NCI-H226 (cell line): ENCODE measurements around the gene AQP6.

Source experiments
- DNase-seq: peaks from one replicate; pipeline ENCODE4 v3.0.0-alpha.2; 2015

The AQP6 gene, protein sequence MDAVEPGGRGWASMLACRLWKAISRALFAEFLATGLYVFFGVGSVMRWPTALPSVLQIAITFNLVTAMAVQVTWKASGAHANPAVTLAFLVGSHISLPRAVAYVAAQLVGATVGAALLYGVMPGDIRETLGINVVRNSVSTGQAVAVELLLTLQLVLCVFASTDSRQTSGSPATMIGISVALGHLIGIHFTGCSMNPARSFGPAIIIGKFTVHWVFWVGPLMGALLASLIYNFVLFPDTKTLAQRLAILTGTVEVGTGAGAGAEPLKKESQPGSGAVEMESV

GRCh38 chr12:49972641-49973360 lies at the start of gene AQP6:
Gene AQP6, plus strand, starts transcription at chr12:49972947. Its CDS starts 227 bp downstream, at chr12:49973174.
- DNase-seq = no peak

DNA sequence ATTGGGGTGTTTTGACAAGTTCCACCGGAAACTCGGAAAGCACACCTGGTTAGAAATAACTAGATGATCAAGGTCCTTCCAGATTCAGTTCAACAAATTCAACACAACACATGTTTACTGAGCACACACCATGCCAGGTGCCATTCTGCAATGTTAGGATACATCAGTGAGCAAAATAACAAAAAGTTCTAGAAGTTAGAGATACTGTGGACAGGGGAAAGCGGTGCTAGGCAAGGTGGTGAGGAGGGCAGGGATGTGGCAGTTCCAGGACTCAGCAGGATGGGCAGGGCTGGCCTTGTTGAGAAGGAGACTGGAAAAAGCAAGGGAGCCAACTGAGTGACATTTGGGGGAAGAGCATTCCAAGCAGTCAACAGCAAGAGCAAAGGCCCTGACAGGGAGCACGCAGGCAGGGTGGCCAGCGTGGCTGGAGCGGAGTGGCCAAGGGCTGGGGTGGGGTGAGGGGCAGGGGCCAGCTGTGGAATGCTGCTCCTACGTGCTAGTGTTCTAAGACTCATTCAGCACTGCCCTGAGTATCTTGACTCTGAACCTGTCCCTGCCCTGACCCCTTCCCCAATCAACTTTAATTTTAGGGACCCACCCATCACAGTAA lies 49.6 kb upstream of the AQP6 start:
- no peak for DNase-seq

DNA sequence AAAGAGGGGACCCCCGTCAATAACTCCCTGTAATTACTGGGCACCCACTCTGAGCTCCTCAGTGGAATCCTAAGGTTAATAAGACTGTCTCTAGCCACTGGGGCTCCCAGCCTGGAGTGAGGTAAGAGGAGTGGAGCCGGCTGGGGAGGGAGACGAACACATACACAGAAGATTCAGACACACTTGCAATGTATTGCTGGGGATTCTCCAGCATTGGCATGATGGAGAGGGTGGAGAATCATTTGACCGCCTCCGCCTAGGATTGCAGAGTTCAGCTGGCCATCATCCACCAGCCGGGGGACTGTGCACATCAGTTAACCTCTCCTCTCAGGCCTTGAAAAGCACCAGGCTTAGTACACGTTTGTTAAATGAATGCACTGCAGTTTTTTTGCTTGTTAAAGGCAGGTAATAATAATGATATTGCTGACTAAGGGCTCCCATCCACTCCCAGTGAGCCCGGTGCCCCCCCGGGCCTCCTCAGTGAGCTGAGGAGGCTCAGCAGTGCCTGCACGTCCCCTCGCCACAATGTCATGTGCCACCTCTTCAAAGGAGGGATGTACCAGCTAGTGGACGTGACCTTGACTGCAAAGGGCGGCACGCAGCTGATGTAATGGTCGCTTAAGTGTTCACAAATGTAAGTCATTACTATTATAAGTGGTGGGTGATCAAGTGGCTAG lies 48.7 kb upstream of the AQP6 start:
- DNase-seq = no peak

DNA sequence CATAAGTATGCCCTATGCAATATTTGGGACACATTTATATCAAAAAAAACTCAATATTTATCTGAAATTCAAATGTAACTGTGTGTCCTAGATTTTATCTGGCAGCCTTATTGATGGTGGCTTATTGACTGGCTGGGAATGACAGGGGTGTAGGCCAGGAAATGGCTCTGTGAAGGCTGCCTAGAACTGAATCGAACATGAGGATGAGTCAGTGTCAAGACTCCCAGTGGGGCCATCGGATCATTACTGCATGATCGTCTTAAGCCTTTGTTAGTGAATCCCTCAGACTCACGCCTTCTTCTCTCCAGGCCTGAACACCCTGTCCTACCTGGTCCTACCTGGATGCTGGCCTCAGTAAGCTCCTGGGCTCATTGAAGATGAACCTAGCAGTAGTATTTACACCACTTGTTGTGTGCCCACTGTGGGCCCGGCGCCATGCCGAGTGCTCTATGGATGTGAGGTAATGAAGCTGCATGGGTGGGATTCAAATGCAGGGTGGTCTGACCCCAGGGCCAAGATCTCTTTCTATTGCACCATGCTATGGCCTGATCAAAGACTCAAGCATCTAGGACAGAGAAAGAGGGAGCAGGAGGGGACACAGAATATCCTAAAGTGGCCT lies 48.0 kb upstream of the AQP6 start:
- no peak for DNase-seq

GRCh38 chr12:49925433-49926204 lies 47.1 kb upstream of the AQP6 start:
- no peak for DNase-seq

DNA sequence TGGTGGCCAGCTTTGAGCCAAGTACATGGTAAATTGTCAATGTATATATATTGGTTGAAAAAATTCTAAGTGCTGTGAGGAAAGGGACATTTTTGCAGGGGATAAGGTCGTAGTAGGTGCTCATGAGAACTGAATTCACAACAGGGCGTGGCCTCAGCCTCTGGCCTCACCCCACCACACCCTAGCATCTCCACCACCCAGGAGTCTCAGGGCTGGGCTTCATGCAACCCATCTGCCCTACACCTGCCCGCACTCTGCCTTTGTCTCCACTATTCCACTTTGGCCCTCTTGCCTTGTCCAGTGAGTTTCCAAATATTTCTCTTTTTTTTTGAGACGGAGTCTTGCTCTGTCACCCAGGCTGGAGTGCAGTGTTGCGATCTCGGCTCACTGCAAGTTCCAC lies 44.3 kb upstream of the AQP6 start:
- DNase-seq = no peak

DNA sequence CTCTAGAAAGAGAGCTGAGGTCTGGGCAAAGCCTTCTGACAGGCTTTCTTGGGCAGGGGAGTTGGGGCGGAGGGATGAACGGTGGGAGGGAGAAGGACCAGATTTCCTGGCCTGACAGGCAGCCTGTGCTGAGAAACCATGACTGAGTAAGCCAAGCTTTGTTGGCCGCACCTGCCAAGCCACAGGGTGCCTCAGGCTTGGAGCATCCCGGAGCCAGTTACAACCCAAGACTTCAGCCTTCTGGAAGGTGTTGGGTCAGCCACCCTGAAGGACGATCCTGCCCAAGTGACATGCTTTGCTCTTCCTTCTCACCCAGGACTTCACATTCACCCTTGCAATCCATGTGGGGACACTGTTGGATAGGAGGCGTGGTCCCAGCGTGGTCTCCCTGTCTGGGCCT lies 43.2 kb upstream of the AQP6 start:
- DNase-seq = no peak

- peak; percentile 76 for DNase-seq
These were observed 42.0 kb upstream of the AQP6 start for GRCh38 chr12:49930515-49931288.

GRCh38 chr12:49932023-49932422 lies 40.7 kb upstream of the AQP6 start:
- DNase-seq = no peak

DNA sequence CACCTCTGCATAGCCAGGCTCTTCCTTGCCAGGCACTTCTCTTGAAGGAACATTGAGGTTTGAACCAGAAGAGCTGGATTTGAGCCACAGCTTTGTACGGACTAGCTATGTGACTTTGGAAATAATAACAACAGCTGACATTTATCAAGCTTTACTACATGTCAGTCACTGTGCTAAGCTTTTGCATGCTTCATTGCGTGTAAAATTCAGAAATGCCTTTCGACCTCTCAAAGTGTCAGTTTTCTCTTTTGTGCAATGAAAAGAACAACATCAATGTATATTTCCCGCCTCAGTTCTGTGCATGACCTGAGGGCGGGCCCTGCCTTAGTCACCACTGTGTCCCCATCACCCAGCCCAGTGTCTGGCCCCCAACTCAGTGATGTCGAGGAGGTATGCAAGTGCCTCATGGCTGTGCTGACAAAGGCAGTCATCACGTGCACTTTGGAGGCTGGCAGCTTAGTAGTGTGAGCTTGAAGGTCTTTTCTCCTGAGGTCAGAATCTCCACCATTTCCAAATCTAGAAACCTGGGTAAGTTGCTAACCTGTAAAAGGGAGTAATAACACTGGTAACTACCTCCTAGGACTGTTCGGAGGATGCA lies 40.1 kb upstream of the AQP6 start:
- DNase-seq = no peak

DNA sequence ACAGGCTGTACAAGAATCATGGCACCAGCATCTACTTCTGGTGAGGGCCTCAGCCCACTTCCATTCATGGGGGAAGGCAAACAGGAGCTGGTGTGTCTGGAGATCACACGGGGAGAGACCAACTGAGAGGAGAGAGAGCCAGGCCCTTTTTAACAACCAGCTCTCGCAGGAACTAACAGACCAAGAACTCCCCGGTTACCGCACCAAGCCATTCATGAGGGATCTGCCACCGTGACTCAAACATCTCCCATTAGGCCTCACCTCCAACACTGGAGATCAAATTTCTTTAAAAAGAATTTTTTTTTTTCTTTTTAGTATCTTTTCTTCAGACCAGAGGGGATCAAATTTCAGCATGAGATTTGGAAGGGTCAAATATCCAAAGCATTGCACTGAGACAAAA lies 39.0 kb upstream of the AQP6 start:
- DNase-seq = no peak

DNA sequence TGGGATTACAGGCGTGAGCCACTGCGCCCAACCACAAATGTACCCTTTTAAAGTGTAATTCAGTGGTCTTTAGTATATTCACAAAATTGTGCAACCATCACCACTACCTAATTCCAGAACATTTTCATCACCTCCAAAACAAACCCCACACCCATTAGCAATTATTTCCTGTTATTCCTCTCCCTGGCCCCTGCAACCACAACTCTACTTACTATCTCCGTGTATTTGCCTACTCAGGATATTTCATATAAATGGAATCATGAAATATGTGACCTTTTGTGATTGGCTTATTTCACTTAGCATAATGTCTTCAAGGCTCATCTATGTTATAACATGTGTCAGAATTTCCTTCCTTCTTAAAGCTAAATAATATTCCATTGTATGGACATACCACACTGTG lies 38.2 kb upstream of the AQP6 start:
- DNase-seq = peak; percentile 20

DNA sequence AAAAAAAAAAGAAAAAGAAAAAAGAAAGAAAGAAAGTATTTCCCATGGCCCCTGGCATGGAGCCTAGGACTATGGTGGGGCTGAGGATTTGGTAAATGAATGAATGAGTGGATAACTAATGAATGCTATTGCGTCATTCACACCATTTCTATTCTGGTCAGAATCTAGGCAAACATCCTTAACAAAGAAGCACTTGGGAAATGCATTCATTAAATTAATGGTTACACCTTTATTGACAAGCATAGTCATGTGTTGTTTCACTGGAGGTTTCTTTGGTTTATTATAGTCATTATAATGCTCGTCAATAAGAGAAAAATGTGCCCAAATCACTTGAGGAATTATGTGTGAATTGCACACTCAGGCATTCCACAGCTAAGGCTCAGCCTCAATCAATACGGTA lies 35.8 kb upstream of the AQP6 start:
- DNase-seq = no peak

- no peak for DNase-seq
These were observed 35.0 kb upstream of the AQP6 start for GRCh38 chr12:49937639-49938300.

DNA sequence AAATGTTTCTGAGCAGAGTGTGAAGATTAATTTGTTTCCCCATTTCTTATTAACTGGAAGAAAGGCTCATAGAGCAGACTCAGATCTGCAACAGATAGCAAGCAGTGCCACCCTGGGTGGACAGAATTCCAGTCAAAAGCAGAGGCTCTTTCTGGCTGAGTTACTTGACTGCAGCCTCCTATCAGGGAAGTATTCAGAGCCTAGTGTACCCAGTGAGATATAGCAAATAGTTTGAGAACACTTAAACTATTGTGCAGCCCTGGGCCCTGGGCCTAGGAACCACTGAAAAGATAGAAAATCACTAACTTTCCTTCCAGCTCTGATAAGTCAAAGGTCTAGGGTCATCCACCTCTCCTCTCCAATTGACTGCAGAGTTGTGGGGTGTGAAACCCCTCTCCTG lies 33.4 kb upstream of the AQP6 start:
- no peak for DNase-seq

DNA sequence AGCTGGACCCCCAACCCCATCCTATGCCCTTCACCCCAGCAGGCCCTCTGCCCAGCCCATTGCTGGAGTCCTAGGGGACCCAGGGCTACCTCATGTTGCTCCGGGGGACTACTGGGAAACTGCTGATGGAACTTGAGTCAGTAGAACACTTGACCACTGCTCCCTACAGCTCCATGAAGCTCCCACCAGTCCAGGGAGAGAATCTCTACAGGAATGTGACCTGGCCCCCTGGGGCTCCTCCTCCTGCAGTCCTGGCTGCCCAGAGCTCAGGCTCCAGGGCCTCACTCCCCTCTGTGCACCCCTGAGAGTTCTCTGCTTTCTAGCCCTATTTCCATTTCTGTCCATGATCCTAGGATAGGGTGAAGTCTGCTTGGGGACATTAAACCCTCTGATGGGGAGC lies 33.0 kb upstream of the AQP6 start:
- DNase-seq = no peak

DNA sequence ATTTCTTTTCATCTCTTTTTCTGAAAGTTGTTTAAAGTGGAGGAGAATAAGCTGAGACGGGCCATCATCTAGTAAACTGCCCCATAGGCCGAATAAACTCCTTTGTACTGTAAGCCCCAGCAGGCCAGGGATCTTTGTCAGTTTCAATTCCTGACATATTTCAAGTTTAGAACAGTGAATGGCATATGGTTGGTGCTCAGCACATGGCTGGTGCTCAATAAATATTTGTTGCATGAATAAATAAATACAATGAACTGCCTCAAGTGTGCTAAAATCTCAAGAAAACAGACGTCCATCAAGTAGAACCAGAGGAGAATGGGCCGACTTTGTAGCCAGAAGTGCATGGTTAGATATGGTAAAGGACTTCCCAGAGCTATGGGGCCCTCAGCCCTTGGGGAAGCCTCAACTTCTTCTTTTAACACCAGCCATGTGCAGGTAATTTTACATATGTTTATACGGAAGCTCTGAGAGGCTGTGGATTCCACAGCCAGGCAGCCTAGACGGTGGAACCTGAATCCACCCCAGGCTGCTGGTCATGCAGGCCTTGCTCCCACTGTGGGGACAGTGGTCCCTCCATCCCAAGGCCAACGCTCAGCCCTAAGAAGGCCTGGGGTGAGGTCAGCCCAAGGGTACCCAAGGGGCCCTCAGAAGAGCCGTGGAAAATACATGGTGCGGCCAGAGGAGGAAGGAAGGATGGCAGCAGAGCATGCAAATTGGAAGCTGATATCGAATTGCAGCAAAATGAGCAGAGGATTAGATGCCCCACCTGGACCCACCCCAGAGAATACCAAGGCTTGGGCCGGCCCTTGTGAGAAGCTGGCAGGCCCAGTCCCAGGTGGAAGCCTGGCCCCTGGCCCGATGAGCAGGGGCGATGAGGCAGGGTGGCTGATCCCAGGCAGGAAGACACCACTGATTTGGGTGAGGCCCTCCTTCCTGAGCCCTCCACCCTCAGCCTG lies 30.9 kb upstream of the AQP6 start:
- no peak for DNase-seq

DNA sequence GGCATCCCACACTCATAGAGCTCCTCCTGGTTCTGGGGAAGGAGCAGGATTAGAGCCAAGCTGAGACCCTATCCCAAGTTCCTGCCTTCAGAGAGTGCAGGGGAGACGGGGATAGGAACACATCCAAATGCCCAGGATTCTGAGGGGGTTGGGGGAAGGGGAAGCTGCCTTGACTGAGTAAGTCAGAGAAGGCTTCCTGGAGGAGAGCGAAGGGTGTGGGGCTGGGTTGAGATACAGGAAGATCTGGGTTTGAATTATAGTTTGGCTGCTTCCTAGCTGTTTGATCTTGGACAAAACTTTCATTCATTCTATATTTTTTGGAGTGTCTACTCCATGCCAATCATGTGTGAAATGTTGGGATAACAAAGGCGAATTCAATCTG lies 30.2 kb upstream of the AQP6 start:
- no peak for DNase-seq

DNA sequence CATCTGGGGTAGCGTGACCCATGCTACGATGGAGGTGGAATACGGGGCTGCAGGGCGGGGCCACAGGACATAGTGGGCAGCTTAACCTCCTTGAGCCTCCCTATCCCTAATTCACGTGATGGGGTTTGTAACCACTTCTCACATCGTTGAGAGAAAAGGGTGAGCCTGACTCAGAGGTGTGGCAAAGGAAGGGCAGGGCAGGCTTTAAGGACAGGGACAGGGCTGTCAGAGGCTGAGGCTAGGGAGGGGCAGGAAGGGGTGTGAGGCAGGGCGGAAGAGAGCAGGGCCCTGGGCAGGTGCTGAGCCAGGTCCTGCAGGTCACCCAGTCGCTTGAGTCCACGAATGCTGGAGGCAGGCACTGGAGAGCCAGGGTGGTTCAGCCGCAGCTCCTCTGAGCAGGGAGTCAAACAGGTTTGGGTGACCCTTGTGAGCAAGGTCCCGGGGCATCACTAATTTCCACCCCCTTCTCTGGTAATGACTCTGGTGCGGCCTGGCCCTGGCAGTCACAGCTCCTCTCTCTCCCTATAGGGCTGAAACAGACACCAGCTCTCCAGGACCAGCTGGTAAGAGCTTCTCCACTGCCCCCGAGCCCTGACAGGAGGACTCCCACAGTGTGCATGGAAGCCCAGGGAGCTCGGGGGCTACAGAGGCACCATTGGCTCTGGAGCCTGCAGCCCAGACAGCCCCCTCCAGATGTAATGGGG lies 29.7 kb upstream of the AQP6 start:
- DNase-seq = no peak
